H1 (cell line): Measurements from ENCODE around the gene C6orf52. TPM values are rescaled to one million over a fixed set of nuclear protein-coding genes. Genes with fewer than 3 reads are reported as not detected.

ENCODE experiments used
- CTCF ChIA-PET: fragments of 300-600 bp; sonication (Branson Sonifier 250); formaldehyde crosslinking; loops from one replicate; lab custom pipeline; 2021; ENCODE audit not compliant: partially characterized antibody; lab: Charles Lee
- POLR2A ChIA-PET: fragments of 300-600 bp; sonication (Branson Sonifier 250); formaldehyde crosslinking; loops from one replicate; lab custom pipeline; 2021; ENCODE audit warnings: inconsistent platforms; ENCODE audit not compliant: partially characterized antibody; lab: Charles Lee
- DNase-seq, 2 experiments: peaks; one replicate each; pipeline versions ENCODE4 v3.0.0 to v3.0.0-alpha.2; 2010 to 2022; ENCODE audit warnings: low spot score in 2 of 2, low read depth in 1 of 2, mixed read lengths in 1 of 2
- FAIRE-seq: peaks from 2 replicates; lab custom pipeline; 2011; peaks lifted over from hg19 to GRCh38; lab: Jason Lieb, UNC
- H2AFZ ChIP-seq: 2 replicates; pipeline ENCODE4 v1.8.1; 2012; ENCODE audit warnings: low read length, inconsistent platforms
- H2AK5ac ChIP-seq: 2 replicates; pipeline ENCODE4 v1.6.1; 2013; ENCODE audit warnings: low read depth, low read length
- H2BK120ac ChIP-seq: replicated peaks from 2 replicates; pipeline ENCODE3; 2013; ENCODE audit warnings: low read depth, low read length, inconsistent platforms
- H2BK12ac ChIP-seq: 2 replicates; pipeline ENCODE4 v1.6.1; 2013; ENCODE audit warnings: low read depth, low read length
- H2BK15ac ChIP-seq: 2 replicates; pipeline ENCODE4 v1.6.1; 2013; ENCODE audit warnings: low read length
- H2BK20ac ChIP-seq: 2 replicates; pipeline ENCODE4 v1.6.1; 2013; ENCODE audit warnings: low read length
- H2BK5ac ChIP-seq: 2 replicates; pipeline ENCODE4 v1.6.1; 2013; ENCODE audit warnings: low read depth, low read length
- H3K14ac ChIP-seq: 2 replicates; pipeline ENCODE4 v1.6.1; 2013; ENCODE audit warnings: inconsistent platforms; ENCODE audit not compliant: insufficient read length
- H3K18ac ChIP-seq: 2 replicates; pipeline ENCODE4 v1.6.1; 2013; ENCODE audit warnings: low read length; ENCODE audit errors: extremely low read depth
- H3K23ac ChIP-seq: 2 replicates; pipeline ENCODE4 v1.6.1; 2013; ENCODE audit warnings: inconsistent platforms; ENCODE audit not compliant: insufficient read length
- H3K23me2 ChIP-seq: 2 replicates; pipeline ENCODE4 v1.6.1; 2013; ENCODE audit warnings: low read depth, low read length
- H3K27ac ChIP-seq: 2 replicates; pipeline ENCODE4 v1.6.1; 2011; ENCODE audit warnings: low read depth, low read length, inconsistent platforms
- H3K27me3 ChIP-seq, 4 experiments: replicated peaks in 1 of 4; 1 replicate in 1 of 4; 2 replicates in 3 of 4; pipeline versions ENCODE4 v1.6.1 to v1.8.1; 2011 to 2013; ENCODE audit warnings: low read length in 3 of 4, mild to moderate bottlenecking in 3 of 4, inconsistent platforms in 2 of 4, mixed read lengths in 2 of 4, moderate library complexity in 1 of 4; ENCODE audit not compliant: control insufficient read depth in 3 of 4, insufficient read depth in 3 of 4; ENCODE audit errors: extremely low read depth in 1 of 4
- H3K36me3 ChIP-seq, 4 experiments: 2 replicates each; pipeline versions ENCODE4 v1.6.1 to v1.8.1; 2011 to 2013; ENCODE audit warnings: mild to moderate bottlenecking in 4 of 4, low read length in 3 of 4, moderate library complexity in 2 of 4, control low read depth in 1 of 4, inconsistent platforms in 1 of 4; ENCODE audit not compliant: insufficient read depth in 4 of 4, control insufficient read depth in 2 of 4
- H3K4ac ChIP-seq: replicated peaks from 2 replicates; pipeline ENCODE3; 2013; ENCODE audit warnings: low read length, low read depth, mixed read lengths, inconsistent platforms; ENCODE audit not compliant: insufficient read length
- H3K4me1 ChIP-seq, 4 experiments: replicated peaks in 1 of 4; 1 replicate in 1 of 4; 2 replicates in 3 of 4; pipeline versions ENCODE4 v1.6.1 to v1.8.1; 2011 to 2013; ENCODE audit warnings: low read length in 3 of 4, inconsistent platforms in 2 of 4, mixed read lengths in 1 of 4; ENCODE audit not compliant: insufficient read depth in 4 of 4, control insufficient read depth in 3 of 4
- H3K4me2 ChIP-seq, 2 experiments: 2 replicates each; pipeline versions ENCODE4 v1.6.1 to v1.8.1; 2011 to 2013; ENCODE audit warnings: low read depth in 2 of 2, low read length in 2 of 2, control low read depth in 1 of 2, inconsistent platforms in 1 of 2, mild to moderate bottlenecking in 1 of 2; ENCODE audit not compliant: insufficient read depth in 1 of 2
- H3K4me3 ChIP-seq, 4 experiments: fragments of 200-600, 300-600 bp in 1 of 4; sonication (generic), shearing (Covaris generic), sonication (Bioruptor Twin) in 1 of 4; 2 replicates each; pipeline versions ENCODE4 v1.5.1 to v1.8.1; 2011 to 2016; ENCODE audit warnings: low read length in 4 of 4, low read depth in 3 of 4, control low read depth in 2 of 4, inconsistent platforms in 2 of 4, mild to moderate bottlenecking in 2 of 4, mixed read lengths in 1 of 4, moderate library complexity in 1 of 4; ENCODE audit not compliant: insufficient read depth in 2 of 4; ENCODE audit errors: extremely low read depth in 1 of 4
- H3K56ac ChIP-seq: replicated peaks from 2 replicates; pipeline ENCODE3; 2013; ENCODE audit warnings: low read depth, mild to moderate bottlenecking, mixed read lengths, low read length, inconsistent platforms; ENCODE audit not compliant: insufficient read length
- H3K79me1 ChIP-seq: 2 replicates; pipeline ENCODE4 v1.6.1; 2013; ENCODE audit warnings: low read depth, low read length, control low read depth
- H3K79me2 ChIP-seq, 2 experiments: 2 replicates each; pipeline versions ENCODE4 v1.6.1 to v1.8.1; 2012 to 2013; ENCODE audit warnings: low read length in 2 of 2, mild to moderate bottlenecking in 2 of 2, inconsistent platforms in 1 of 2; ENCODE audit not compliant: insufficient read depth in 2 of 2, control insufficient read depth in 1 of 2
- H3K9ac ChIP-seq, 4 experiments: replicated peaks in 1 of 4; 1 replicate in 1 of 4; 2 replicates in 3 of 4; pipeline versions ENCODE4 v1.6.1 to v1.8.1; 2011 to 2013; ENCODE audit warnings: low read depth in 3 of 4, low read length in 3 of 4, control low read depth in 2 of 4, mild to moderate bottlenecking in 2 of 4, moderate library complexity in 2 of 4, inconsistent platforms in 1 of 4; ENCODE audit errors: extremely low read depth in 1 of 4
- H3K9me3 ChIP-seq, 2 experiments: 2 replicates each; pipeline versions ENCODE4 v1.6.1 to v1.8.1; 2012 to 2013; ENCODE audit warnings: mild to moderate bottlenecking in 2 of 2, moderate library complexity in 2 of 2, control low read depth in 1 of 2, inconsistent platforms in 1 of 2, low read depth in 1 of 2, low read length in 1 of 2, mixed read lengths in 1 of 2; ENCODE audit not compliant: insufficient read depth in 2 of 2
- H4K20me1 ChIP-seq, 2 experiments: replicated peaks in 1 of 2; 2 replicates each; pipeline versions ENCODE3 to v1.8.1; 2011 to 2013; ENCODE audit warnings: inconsistent platforms in 2 of 2, low read length in 2 of 2, mild to moderate bottlenecking in 1 of 2; ENCODE audit not compliant: insufficient read depth in 2 of 2, control insufficient read depth in 1 of 2
- H4K5ac ChIP-seq: 2 replicates; pipeline ENCODE4 v1.6.1; 2013; ENCODE audit warnings: low read length, low read depth, mixed read lengths, inconsistent platforms; ENCODE audit not compliant: insufficient read length
- H4K8ac ChIP-seq: 2 replicates; pipeline ENCODE4 v1.8.0; 2013; ENCODE audit warnings: mild to moderate bottlenecking, moderate library complexity, low read length, inconsistent platforms; ENCODE audit not compliant: insufficient read depth; ENCODE audit errors: extremely low read depth
- H4K91ac ChIP-seq: replicated peaks from 2 replicates; pipeline ENCODE3; 2013; ENCODE audit warnings: low read length, mixed read lengths, inconsistent platforms; ENCODE audit not compliant: insufficient read length
- BCL11A ChIP-seq, 2 experiments: IDR thresholded peaks; one replicate each; pipeline ENCODE4 v1.6.1; 2011; ENCODE audit warnings: low read depth in 2 of 2, low read length in 2 of 2, mild to moderate bottlenecking in 2 of 2
- CREB1 ChIP-seq: IDR thresholded peaks from 2 replicates; pipeline ENCODE4 v1.6.1; 2012; ENCODE audit warnings: inconsistent platforms
- HDAC2 ChIP-seq, 2 experiments: fragments of 300-600 bp in 1 of 2; sonication (generic) in 1 of 2; IDR thresholded peaks; 2 replicates each; pipeline ENCODE4 v1.6.1; 2011 to 2012; ENCODE audit warnings: low read depth in 2 of 2, low read length in 2 of 2, mild to moderate bottlenecking in 2 of 2, moderate library complexity in 2 of 2, borderline replicate concordance in 1 of 2, inconsistent platforms in 1 of 2
- KDM4A ChIP-seq: IDR thresholded peaks from one replicate; pipeline ENCODE4 v1.7.1; 2012; ENCODE audit warnings: low read depth, mild to moderate bottlenecking, moderate library complexity, low read length, inconsistent platforms; ENCODE audit not compliant: severe bottlenecking
- KDM5A ChIP-seq: fragments of 200-600 bp; IDR thresholded peaks from 2 replicates; pipeline ENCODE4 v1.7.1; 2012; ENCODE audit warnings: mild to moderate bottlenecking, low read length, inconsistent platforms, mixed read lengths
- POLR2A ChIP-seq, 2 experiments: IDR thresholded peaks; 1 replicate in 1 of 2; 2 replicates in 1 of 2; pipeline ENCODE4 v1.6.1; 2011; ENCODE audit warnings: low read depth in 2 of 2, low read length in 2 of 2, mild to moderate bottlenecking in 2 of 2; ENCODE audit errors: control extremely low read depth in 1 of 2
- RXRA ChIP-seq: IDR thresholded peaks from 2 replicates; pipeline ENCODE4 v1.6.1; 2011; ENCODE audit warnings: low read depth, mild to moderate bottlenecking, low read length, moderate library complexity; ENCODE audit not compliant: insufficient read depth
- SP2 ChIP-seq: IDR thresholded peaks from 2 replicates; pipeline ENCODE4 v1.6.1; 2012; ENCODE audit warnings: mild to moderate bottlenecking, low read length, inconsistent platforms
- WGBS, 2 experiments: shearing (Covaris generic) in 1 of 2; methylation state at CpG; one replicate each; pipeline versions ENCODE4 v1.1.6 to v1.1.7; 2013 to 2015; ENCODE audit warnings: low lambda C conversion rate in 2 of 2, mixed read lengths in 2 of 2, inconsistent platforms in 1 of 2, low coverage in 1 of 2, missing lambda C conversion rate in 1 of 2; ENCODE audit not compliant: insufficient replicate concordance in 2 of 2, insufficient coverage in 1 of 2, insufficient read length in 1 of 2; ENCODE audit errors: extremely low coverage in 1 of 2, missing lambda C conversion rate in 1 of 2; 5-methylcytosine and 5-hydroxymethylcytosine counted together
- polyA plus RNA-seq, 7 experiments: library from polyadenylated mRNA; depleted of rRNA in 3 of 7; stranded (reverse) in 5 of 7; unstranded in 2 of 7; fragments of >200 nt in 5 of 7; fragments of 200-250 nt in 2 of 7; gene quantifications; 1 replicate in 5 of 7; 2 replicates in 1 of 7; 4 replicates in 1 of 7; pipeline versions ENCODE4 v1.2.1 to v1.2.3, GENCODE V29; 2011 to 2013; ENCODE audit warnings: missing spikeins in 2 of 7, mixed read lengths in 2 of 7
- total RNA-seq: library from RNA; stranded (reverse); fragmentation: NEBNext Ultra II Directional; extraction: Animal tissue kit (Norgen Biotek cat#: 25700); gene quantifications from 2 replicates; pipeline ENCODE4 v1.2.1, GENCODE V29; 2021

The C6orf52 gene
- total and polyA plus RNA-seq, 2 of the 8 experiments (the other 6 are each of a cell fraction or from before 2014, with no cell fraction given), result 1.5 to 3.1 TPM

GRCh38 chr6:10730254-10730653, 35.8 kb upstream of the C6orf52 start:
- peaks cover 6 to 54% (median 30%) of the 10 kb centered on the region in 4 experiments for H3K36me3 ChIP-seq
- H2AFZ ChIP-seq, result no peak overlapping the region
- H3K79me2 ChIP-seq, result peaks cover 0 to 2% of the 10 kb centered on the region in 2 experiments; a peak in 1 of 4 replicates
- no peaks in the 10 kb centered on the region for H3K23me2 ChIP-seq
- H2BK15ac ChIP-seq, result no peak overlapping the region
- no peaks in the 10 kb centered on the region for H3K27me3 ChIP-seq
- no peak overlapping the region for H2BK120ac ChIP-seq
- no peak for FAIRE-seq
- H4K8ac ChIP-seq, result no peak overlapping the region
- H3K56ac ChIP-seq, result no peak overlapping the region
- no peak overlapping the region for H3K18ac ChIP-seq
- no peak overlapping the region for H3K9ac ChIP-seq
- no peak overlapping the region for H4K91ac ChIP-seq
- H2BK12ac ChIP-seq, result no peak overlapping the region
- ChIA-PET CTCF (interaction anchor here (0.7 to 1.8 kb wide), 4 partner anchors 10 to 316 kb away, joined by 3 to 5 read pairs (median 3); no protein-coding TSS in a partner anchor), POLR2A (no interaction called here)
- H3K4me2 ChIP-seq, result no peak overlapping the region
- H3K4me3 ChIP-seq, result no peak overlapping the region
- no peak overlapping the region for H4K5ac ChIP-seq
- H4K20me1 ChIP-seq, result peaks cover 0 to 1% of the 10 kb centered on the region in 2 experiments
- H2BK20ac ChIP-seq, result no peak overlapping the region
- H3K79me1 ChIP-seq, result peaks cover 3% of the 10 kb centered on the region; the same call in 1 of the 2 replicates
- WGBS, 2 experiments, result 86% methylated on average over 3 of the region's 3 CpGs; no CpG with 5 or more reads in 1 of the 2 experiments
- H3K9me3 ChIP-seq, result no peaks in the 10 kb centered on the region
- H3K14ac ChIP-seq, result no peak overlapping the region
- H2AK5ac ChIP-seq, result no peak overlapping the region
- H3K23ac ChIP-seq, result no peak overlapping the region
- H3K4ac ChIP-seq, result no peak overlapping the region
- peak in 1 of 2 experiments; percentile 14 for DNase-seq
- no peak overlapping the region for H3K27ac ChIP-seq
- H3K4me1 ChIP-seq, result no peaks in the 10 kb centered on the region
- H2BK5ac ChIP-seq, result no peak overlapping the region
- TF ChIP-seq RXRA (no peak), KDM4A (no peak), POLR2A (IDR thresholded peaks at IDR 0.05; ENCODE audit: control extremely low read depth in 1 of 2, low read depth in 2 of 2, low read length in 2 of 2) (no peak), CREB1 (no peak), KDM5A (no peak), SP2 (no peak), BCL11A (IDR thresholded peaks at IDR 0.05; ENCODE audit: low read depth in 2 of 2, low read length in 2 of 2) (no peak), HDAC2 (IDR thresholded peaks at IDR 0.05; ENCODE audit: borderline replicate concordance in 1 of 2, low read depth in 2 of 2, low read length in 2 of 2) (no peak)
